Stimulated activated CD4-positive, alpha-beta T cell treated with anti-CD3 and anti-CD28 coated beads, TNF-alpha, amount 100 ng/mL, for 48 hours (primary cell): ENCODE data around the gene CCR5.
"Not testable (repeated sequence)": the region's sequence is repeated elsewhere in the genome, so short reads cannot be mapped to it uniquely, and the experiment has no call there.

ENCODE experiments used
- DNase-seq, 3 donors: peaks; one replicate each; pipeline ENCODE4 v3.0.0-alpha.2; 2020; ENCODE audit warnings: low read depth in 3 of 3

The CCR5 gene

GRCh38 chr3:46370839-46371518 is at the start of gene CCR5:
Gene CCR5, plus strand, starts transcription at chr3:46370946. Its CDS starts 1,957 bp downstream, at chr3:46372903.
- DNase-seq = no peak

GRCh38 chr3:46321461-46322104 is 49.2 kb upstream of the CCR5 start:
- DNase-seq = no peak

- no peak for DNase-seq
Observed at GRCh38 chr3:46324036-46324435, 46.7 kb upstream of the CCR5 start.

GRCh38 chr3:46325645-46326300 is 45.0 kb upstream of the CCR5 start:
- DNase-seq = no peak

GRCh38 chr3:46330676-46331075 is 40.1 kb upstream of the CCR5 start:
- DNase-seq = not testable (repeated sequence)

GRCh38 chr3:46334741-46335478 is 35.8 kb upstream of the CCR5 start:
- DNase-seq = no peak

- DNase-seq = no peak
Observed at GRCh38 chr3:46335541-46335940, 35.2 kb upstream of the CCR5 start.

GRCh38 chr3:46337911-46338310 is 32.8 kb upstream of the CCR5 start:
- no peak for DNase-seq

- DNase-seq = no peak
Observed at GRCh38 chr3:46338840-46339239, 31.9 kb upstream of the CCR5 start.

- DNase-seq = no peak
Observed at GRCh38 chr3:46344476-46344875, 26.3 kb upstream of the CCR5 start.

- DNase-seq = no peak
Observed at GRCh38 chr3:46348823-46349482, 21.8 kb upstream of the CCR5 start.

- no peak for DNase-seq
Observed at GRCh38 chr3:46349484-46350261, 21.1 kb upstream of the CCR5 start.

GRCh38 chr3:46350262-46350565 is 20.5 kb upstream of the CCR5 start:
- no peak for DNase-seq

- DNase-seq = no peak
Observed at GRCh38 chr3:46351646-46352045, 19.1 kb upstream of the CCR5 start.

- no peak for DNase-seq
Observed at GRCh38 chr3:46353090-46353489, 17.7 kb upstream of the CCR5 start.

- peak in 1 of 3 donors; percentile 26 for DNase-seq
Observed at GRCh38 chr3:46353647-46354410, 16.9 kb upstream of the CCR5 start, which contains the start of gene CCR2. Gene CCR2, plus strand, starts transcription at chr3:46354111. Its CDS starts 3,417 bp downstream, at chr3:46357528.

GRCh38 chr3:46354478-46354877 is 16.3 kb upstream of the CCR5 start:
- no peak for DNase-seq

GRCh38 chr3:46354984-46355383 is 15.8 kb upstream of the CCR5 start:
- DNase-seq = no peak

- no peak for DNase-seq
Observed at GRCh38 chr3:46356276-46356675, 14.5 kb upstream of the CCR5 start.

- no peak for DNase-seq
Observed at GRCh38 chr3:46356909-46357308, 13.8 kb upstream of the CCR5 start.
